Hepatocyte (in vitro differentiated cells): ENCODE results near the gene AGAP1. TPM values are rescaled to one million over a fixed set of nuclear protein-coding genes. Genes with fewer than 3 reads are reported as not detected.

Experiments
- DNase-seq: peaks from one replicate; pipeline ENCODE4 v3.0.0-alpha.2; 2016; ENCODE audit warnings: low spot score
- H2AFZ ChIP-seq: fragments of 200-600 bp; sonication (generic); 2 replicates; pipeline ENCODE4 v1.6.0; 2016; ENCODE audit warnings: antibody characterized with exemption, mild to moderate bottlenecking
- H3K27ac ChIP-seq: fragments of 200-600 bp; sonication (generic); 2 replicates; pipeline ENCODE4 v1.5.1; 2016; ENCODE audit warnings: mild to moderate bottlenecking
- H3K27me3 ChIP-seq: fragments of 200-600 bp; sonication (generic); 2 replicates; pipeline ENCODE4 v1.6.1; 2016
- H3K36me3 ChIP-seq: fragments of 200-600 bp; sonication (generic); replicated peaks from 2 replicates; pipeline ENCODE4 v1.5.1; 2016; ENCODE audit warnings: low read depth; ENCODE audit not compliant: insufficient read depth
- H3K4me1 ChIP-seq: fragments of 200-600 bp; sonication (generic); 2 replicates; pipeline ENCODE4 v1.5.1; 2016; ENCODE audit warnings: mild to moderate bottlenecking, moderate library complexity; ENCODE audit not compliant: insufficient read depth
- H3K4me2 ChIP-seq: fragments of 200-600 bp; sonication (generic); 2 replicates; pipeline ENCODE4 v1.6.0; 2016
- H3K4me3 ChIP-seq: fragments of 200-600 bp; sonication (generic); 2 replicates; pipeline ENCODE4 v1.5.1; 2016; ENCODE audit warnings: mild to moderate bottlenecking
- H3K79me2 ChIP-seq: fragments of 200-600 bp; sonication (generic); 2 replicates; pipeline ENCODE4 v1.6.0; 2017; ENCODE audit warnings: mild to moderate bottlenecking
- H3K9me2 ChIP-seq: fragments of 200-600 bp; sonication (generic); replicated peaks from 2 replicates; pipeline ENCODE4 v1.6.0; 2017; ENCODE audit warnings: mild to moderate bottlenecking; ENCODE audit not compliant: insufficient read depth
- H3K9me3 ChIP-seq: fragments of 200-600 bp; sonication (generic); 2 replicates; pipeline ENCODE4 v1.5.1; 2016; ENCODE audit warnings: low read depth, mild to moderate bottlenecking
- H4K20me1 ChIP-seq: fragments of 200-600 bp; sonication (generic); 2 replicates; pipeline ENCODE4 v1.6.0; 2016; ENCODE audit warnings: mild to moderate bottlenecking; ENCODE audit not compliant: insufficient read depth, poor library complexity, severe bottlenecking
- CTCF ChIP-seq: fragments of 200-600 bp; sonication (generic); IDR thresholded peaks from 2 replicates; pipeline ENCODE4 v1.5.1; 2016; ENCODE audit warnings: antibody characterized with exemption, mild to moderate bottlenecking; ENCODE audit not compliant: poor library complexity
- EZH2 ChIP-seq: fragments of 200-600 bp; sonication (generic); IDR thresholded peaks from 2 replicates; pipeline ENCODE4 v1.6.1; 2016; ENCODE audit warnings: antibody characterized with exemption, mild to moderate bottlenecking, borderline replicate concordance
- EZH2phosphoT487 ChIP-seq: fragments of 200-600 bp; sonication (generic); IDR thresholded peaks from one replicate; pipeline ENCODE4 v1.6.1; 2018; ENCODE audit warnings: antibody characterized with exemption, mild to moderate bottlenecking, low read depth, moderate library complexity; ENCODE audit not compliant: unreplicated experiment, severe bottlenecking
- WGBS: methylation state at CpG from one replicate; pipeline ENCODE4 v1.1.6; 2016; ENCODE audit warnings: low lambda C conversion rate; ENCODE audit errors: missing lambda C conversion rate; 5-methylcytosine and 5-hydroxymethylcytosine counted together
- polyA plus RNA-seq: library from polyadenylated mRNA; unstranded; fragments of >200 nt; fragmentation: Nextera tagmentation; extraction: Ambion mirVana; gene quantifications from 2 replicates; pipeline ENCODE4 v1.2.1, GENCODE V29; 2016
- total RNA-seq: library from RNA; depleted of rRNA; stranded (reverse); fragments of >200 nt; gene quantifications from 2 replicates; pipeline ENCODE4 v1.2.3, GENCODE V29; 2014

Gene AGAP1
- total and polyA plus RNA-seq, 2 experiments from 2014 or later = 12.1 to 20.0 TPM

GRCh38 chr2:235992024-235992423, 498.2 kb downstream of the AGAP1 start:
- H3K79me2 ChIP-seq = no peaks in the 10 kb centered on the region
- no peaks in the 10 kb centered on the region for H3K9me2 ChIP-seq
- no peak overlapping the region for H3K27ac ChIP-seq
- no peaks in the 10 kb centered on the region for H3K9me3 ChIP-seq
- H3K27me3 ChIP-seq = no peaks in the 10 kb centered on the region
- no peak overlapping the region for H3K4me3 ChIP-seq
- WGBS = 97% methylated on average over 19 of the region's 20 CpGs
- no peaks in the 10 kb centered on the region for H3K36me3 ChIP-seq
- H2AFZ ChIP-seq = no peak overlapping the region
- DNase-seq = no peak
- H3K4me2 ChIP-seq = no peak overlapping the region
- H4K20me1 ChIP-seq = no peaks in the 10 kb centered on the region
- no peaks in the 10 kb centered on the region for H3K4me1 ChIP-seq
- TF ChIP-seq EZH2phosphoT487 (no peak), EZH2 (no peak), CTCF (no peak)

GRCh38 chr2:235996419-235996818, 502.6 kb downstream of the AGAP1 start:
- H2AFZ ChIP-seq = no peak overlapping the region
- no peak overlapping the region for H3K4me2 ChIP-seq
- H4K20me1 ChIP-seq = no peaks in the 10 kb centered on the region
- DNase-seq = no peak
- H3K27ac ChIP-seq = no peak overlapping the region
- H3K9me2 ChIP-seq = no peaks in the 10 kb centered on the region
- TF ChIP-seq EZH2phosphoT487 (no peak), EZH2 (no peak), CTCF (no peak)
- H3K4me1 ChIP-seq = no peaks in the 10 kb centered on the region
- H3K27me3 ChIP-seq = no peaks in the 10 kb centered on the region
- no peaks in the 10 kb centered on the region for H3K79me2 ChIP-seq
- WGBS = 93% methylated on average over 5 of the region's 5 CpGs
- no peaks in the 10 kb centered on the region for H3K36me3 ChIP-seq
- H3K4me3 ChIP-seq = no peak overlapping the region
- H3K9me3 ChIP-seq = no peaks in the 10 kb centered on the region

- H3K27ac ChIP-seq = no peak overlapping the region
- H4K20me1 ChIP-seq = no peaks in the 10 kb centered on the region
- TF ChIP-seq EZH2 (no peak), EZH2phosphoT487 (no peak), CTCF (no peak)
- no peak overlapping the region for H3K4me2 ChIP-seq
- no peaks in the 10 kb centered on the region for H3K4me1 ChIP-seq
- no peaks in the 10 kb centered on the region for H3K9me3 ChIP-seq
- H3K4me3 ChIP-seq = no peak overlapping the region
- no peak for DNase-seq
- H3K9me2 ChIP-seq = no peaks in the 10 kb centered on the region
- WGBS = 96% methylated on average over 2 of the region's 2 CpGs
- no peaks in the 10 kb centered on the region for H3K27me3 ChIP-seq
- H2AFZ ChIP-seq = no peak overlapping the region
- H3K36me3 ChIP-seq = no peaks in the 10 kb centered on the region
- H3K79me2 ChIP-seq = no peaks in the 10 kb centered on the region
These were observed 505.2 kb downstream of the AGAP1 start for GRCh38 chr2:235999011-235999410.
